ENCODE measurements around the gene GPR55.

GPR55 gene

DNA sequence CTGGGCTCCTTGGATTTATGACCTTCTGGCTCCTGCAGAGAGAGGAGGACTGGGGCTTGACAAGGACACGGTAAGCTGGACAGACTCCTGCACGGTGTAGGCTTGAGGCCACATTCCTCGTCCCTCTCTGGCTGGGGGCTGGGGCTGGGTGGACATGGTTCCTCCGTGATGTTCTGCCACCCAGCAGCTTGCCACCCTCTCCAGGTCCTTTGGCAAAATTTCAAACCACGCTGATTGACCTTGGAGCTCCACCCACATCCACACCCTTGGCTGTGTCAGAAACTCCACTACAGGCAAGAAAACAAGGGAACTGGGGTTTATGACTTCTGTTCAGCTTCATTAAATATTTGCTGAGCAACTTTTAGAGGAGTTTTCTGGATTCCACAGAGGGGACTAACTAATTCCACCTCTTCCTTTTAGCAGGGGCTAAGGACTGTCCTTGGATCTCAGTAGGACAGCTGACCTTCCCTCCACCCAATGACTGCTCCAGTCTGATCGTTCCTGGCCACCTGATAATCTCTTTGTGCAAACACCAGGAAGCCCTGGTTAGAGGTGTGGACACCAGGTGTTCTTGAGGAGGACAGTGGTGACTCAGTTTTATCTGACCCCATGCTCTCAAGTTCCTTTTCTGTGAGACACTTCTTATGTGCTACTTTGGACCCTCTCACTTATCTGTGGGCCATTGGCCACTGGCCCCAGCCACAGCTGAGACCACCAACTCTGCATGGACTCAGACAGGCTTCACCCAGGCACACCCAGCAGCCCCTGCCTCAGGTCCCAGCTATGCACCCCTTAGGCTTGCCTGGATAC is 29.3 kb downstream of the GPR55 start:
- TF ChIP-seq, protein P1, sequence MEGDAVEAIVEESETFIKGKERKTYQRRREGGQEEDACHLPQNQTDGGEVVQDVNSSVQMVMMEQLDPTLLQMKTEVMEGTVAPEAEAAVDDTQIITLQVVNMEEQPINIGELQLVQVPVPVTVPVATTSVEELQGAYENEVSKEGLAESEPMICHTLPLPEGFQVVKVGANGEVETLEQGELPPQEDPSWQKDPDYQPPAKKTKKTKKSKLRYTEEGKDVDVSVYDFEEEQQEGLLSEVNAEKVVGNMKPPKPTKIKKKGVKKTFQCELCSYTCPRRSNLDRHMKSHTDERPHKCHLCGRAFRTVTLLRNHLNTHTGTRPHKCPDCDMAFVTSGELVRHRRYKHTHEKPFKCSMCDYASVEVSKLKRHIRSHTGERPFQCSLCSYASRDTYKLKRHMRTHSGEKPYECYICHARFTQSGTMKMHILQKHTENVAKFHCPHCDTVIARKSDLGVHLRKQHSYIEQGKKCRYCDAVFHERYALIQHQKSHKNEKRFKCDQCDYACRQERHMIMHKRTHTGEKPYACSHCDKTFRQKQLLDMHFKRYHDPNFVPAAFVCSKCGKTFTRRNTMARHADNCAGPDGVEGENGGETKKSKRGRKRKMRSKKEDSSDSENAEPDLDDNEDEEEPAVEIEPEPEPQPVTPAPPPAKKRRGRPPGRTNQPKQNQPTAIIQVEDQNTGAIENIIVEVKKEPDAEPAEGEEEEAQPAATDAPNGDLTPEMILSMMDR (IDR thresholded peaks at IDR 0.05; ENCODE audit: control extremely low read depth, extremely low read depth, low read depth, missing control alignments), result no peak
- CTCF ChIA-PET, result interaction anchor here (0.7 to 13.8 kb wide), 12 partner anchors 8 to 157 kb away, joined by 3 to 256 read pairs (median 6); no protein-coding TSS in a partner anchor
- POLR2A ChIA-PET, result no interaction called here
- no peak for DNase-seq (ENCODE audit: extremely low spot score)

DNA sequence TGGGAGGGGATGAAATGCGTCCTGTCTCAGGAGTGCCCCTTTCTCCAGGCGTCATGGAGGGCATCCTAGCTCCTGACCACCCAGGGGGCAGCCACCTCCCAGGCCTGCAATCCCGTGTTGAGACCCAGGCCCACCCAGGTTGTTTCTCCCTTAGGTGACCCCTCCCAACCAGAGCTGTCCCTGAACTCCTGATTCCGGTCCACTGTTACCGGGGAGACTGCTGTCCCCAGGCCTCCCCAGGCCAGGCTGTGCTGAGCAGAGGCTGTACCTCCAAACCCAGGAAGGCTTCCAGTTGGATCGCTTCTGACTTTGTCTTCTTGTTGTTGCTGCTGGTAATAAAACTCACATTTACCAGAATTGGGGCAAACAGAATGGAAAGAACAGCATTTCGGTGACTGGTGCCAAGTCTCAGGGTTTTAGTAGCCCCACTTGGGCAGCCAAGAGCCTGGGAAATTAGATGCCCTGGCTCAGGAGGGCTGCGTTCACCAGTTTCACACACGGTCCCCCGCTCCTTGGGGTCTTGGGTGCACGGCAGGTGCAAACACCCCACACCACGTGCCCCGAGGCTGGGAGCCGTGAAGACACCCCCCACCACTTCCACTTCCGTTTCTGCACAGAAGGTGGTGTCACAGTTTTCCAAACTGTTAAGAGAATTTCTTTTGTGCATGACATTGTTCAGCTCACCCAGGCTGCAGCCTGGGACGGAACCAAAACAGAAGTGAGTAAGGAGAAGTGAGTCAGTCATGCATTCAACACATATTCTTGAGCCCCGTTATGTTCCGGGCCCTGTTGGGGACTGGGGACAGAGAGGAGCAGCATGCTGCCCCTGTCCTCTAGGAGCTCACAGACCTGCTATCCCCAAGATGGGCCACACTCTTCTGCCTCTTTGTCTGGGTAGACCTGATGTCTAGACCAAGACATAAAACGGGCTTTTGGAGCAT is 30.9 kb downstream of the GPR55 start:
- TF ChIP-seq, protein P1 (IDR thresholded peaks at IDR 0.05; ENCODE audit: control extremely low read depth, extremely low read depth, low read depth, missing control alignments), result no peak
- peak; percentile 60 for DNase-seq (ENCODE audit: extremely low spot score)
- CTCF ChIA-PET, result interaction anchor here (0.7 to 5.0 kb wide), 19 partner anchors 7 to 334 kb away, joined by 3 to 28 read pairs (median 5); partner anchors contain the start of gene C2orf72
- POLR2A ChIA-PET, result no interaction called here

DNA sequence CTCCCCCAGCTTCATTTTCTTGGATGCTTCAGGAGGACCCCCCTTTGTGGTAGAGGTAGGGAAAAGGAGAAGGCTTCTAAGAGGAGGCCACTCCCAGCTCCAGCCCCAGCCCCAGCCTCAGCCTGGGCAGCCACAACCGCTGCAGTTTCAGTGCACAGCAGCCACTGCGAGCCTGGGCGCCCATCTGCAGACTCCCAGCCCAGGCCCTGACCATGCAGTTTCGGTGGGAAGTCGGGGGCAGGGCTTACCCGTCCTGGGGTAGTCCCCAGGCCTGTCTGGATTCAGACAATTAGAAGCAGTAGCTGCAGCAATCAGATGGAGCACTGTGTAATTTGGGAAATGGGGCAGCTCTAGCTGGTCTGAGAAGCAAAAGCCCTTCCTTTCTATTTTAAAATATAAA is 31.7 kb downstream of the GPR55 start:
- TF ChIP-seq, protein P1 (IDR thresholded peaks at IDR 0.05; ENCODE audit: control extremely low read depth, extremely low read depth, low read depth, missing control alignments), result no peak
- POLR2A ChIA-PET, result no interaction called here
- DNase-seq (ENCODE audit: extremely low spot score), result peak; percentile 65
- CTCF ChIA-PET, result interaction anchor here (0.7 to 5.0 kb wide), 14 partner anchors 8 to 334 kb away, joined by 3 to 28 read pairs (median 4); no protein-coding TSS in a partner anchor

DNA sequence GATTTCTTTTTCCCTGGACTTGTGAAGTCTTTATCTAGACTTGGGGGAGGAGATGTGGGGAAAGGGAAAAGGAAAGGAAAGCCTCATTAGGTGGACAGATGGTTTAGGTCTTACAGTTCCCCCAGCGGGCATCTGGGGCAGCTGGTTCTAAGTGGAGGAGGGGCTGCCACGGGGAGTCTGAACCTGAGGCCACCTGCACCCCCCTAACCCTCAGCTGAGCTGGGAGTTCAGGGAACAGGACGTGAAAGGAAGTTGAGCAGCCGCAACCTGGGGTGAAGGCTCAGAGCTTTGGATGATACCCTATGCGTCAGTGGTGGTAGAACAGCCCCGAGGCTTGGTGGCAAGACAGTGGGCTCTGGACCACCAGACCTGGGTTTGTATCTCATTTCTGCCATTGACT is 33.5 kb downstream of the GPR55 start:
- ChIA-PET POLR2A (no interaction called here), CTCF (interaction anchor here (1.3 to 5.0 kb wide), 3 partner anchors 10 to 67 kb away, joined by 3 to 28 read pairs (median 8); partner anchors contain the start of gene ITM2C)
- TF ChIP-seq, protein P1 (IDR thresholded peaks at IDR 0.05; ENCODE audit: control extremely low read depth, extremely low read depth, low read depth, missing control alignments), result no peak
- no peak for DNase-seq (ENCODE audit: extremely low spot score)

DNA sequence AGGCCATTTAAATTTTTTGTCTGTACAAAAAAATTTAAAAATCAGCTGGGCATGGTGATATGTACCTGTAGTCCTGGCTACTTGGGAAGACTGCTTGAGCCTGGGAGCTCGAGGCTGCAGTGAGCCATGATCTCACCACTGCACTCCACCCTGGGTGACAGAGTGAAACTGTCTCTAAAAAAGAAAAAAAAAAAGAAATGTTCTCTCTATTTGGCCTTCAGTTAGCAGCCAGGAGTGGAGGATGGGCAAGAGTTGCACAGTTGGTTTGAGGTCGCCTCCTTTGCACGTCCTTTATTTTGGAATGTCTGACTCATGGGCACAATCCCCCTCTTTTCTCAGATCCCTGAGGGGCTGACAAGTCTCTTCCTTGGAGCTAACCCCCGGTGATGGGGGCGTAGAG is 34.0 kb downstream of the GPR55 start:
- ChIA-PET POLR2A (no interaction called here), CTCF (interaction anchor here (1.3 to 5.0 kb wide), 3 partner anchors 10 to 96 kb away, joined by 3 to 28 read pairs (median 5); partner anchors contain the start of gene ITM2C)
- no peak for DNase-seq (ENCODE audit: extremely low spot score)
- TF ChIP-seq, protein P1 (IDR thresholded peaks at IDR 0.05; ENCODE audit: control extremely low read depth, extremely low read depth, low read depth, missing control alignments), result no peak

DNA sequence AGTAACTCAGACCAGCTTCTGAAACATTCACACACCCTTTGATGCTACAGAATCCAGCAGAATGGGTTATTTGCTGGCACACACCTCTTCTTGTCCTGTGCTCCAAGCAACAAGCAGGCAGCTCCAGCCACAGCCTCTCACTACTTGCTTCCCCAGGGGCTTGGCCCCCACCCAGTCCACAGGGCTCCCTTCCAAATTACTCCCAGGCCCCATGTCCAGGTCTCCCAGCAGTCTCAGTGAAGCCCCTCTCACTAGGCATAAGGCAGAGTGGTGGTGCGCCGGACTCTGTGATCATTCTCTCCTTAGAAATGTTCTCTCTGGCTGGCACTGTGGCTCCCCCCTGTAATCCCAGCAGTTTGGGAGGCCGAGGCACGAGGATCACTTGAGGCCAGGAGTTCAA is 34.4 kb downstream of the GPR55 start:
- DNase-seq (ENCODE audit: extremely low spot score), result no peak
- ChIA-PET CTCF (interaction anchor here (1.3 to 5.0 kb wide), 3 partner anchors 11 to 97 kb away, joined by 3 to 28 read pairs (median 5); partner anchors contain the start of gene ITM2C), POLR2A (no interaction called here)
- TF ChIP-seq, protein P1 (IDR thresholded peaks at IDR 0.05; ENCODE audit: control extremely low read depth, extremely low read depth, low read depth, missing control alignments), result no peak
